GM18951 (cell line): ENCODE data around the gene NMRK2.
"Not testable (repeated sequence)": the region's sequence is repeated elsewhere in the genome, so short reads cannot be mapped to it uniquely, and the experiment has no call there.

Experiments used
- POLR2A ChIP-seq: IDR thresholded peaks from 4 replicates; pipeline ENCODE4 v1.6.1; 2011; ENCODE audit warnings: mild to moderate bottlenecking; ENCODE audit not compliant: insufficient read length, insufficient read depth; ENCODE audit errors: extremely low read depth
- in situ Hi-C: fragments of 300-500 bp; cut with MboI; formaldehyde crosslinking; loops from one replicate; pipeline ENCODE4 v1.12.0; 2022; ENCODE audit warnings: low sequenced_read_pairs, mixed read lengths, inconsistent platforms; ENCODE audit not compliant: unreplicated experiment

Gene NMRK2

GRCh38 chr19:3908266-3909054, 24.4 kb upstream of the NMRK2 start:
- no peak for TF ChIP-seq POLR2A
- in situ Hi-C loops, result no loop called here

- in situ Hi-C loops, result no loop called here
Observed at GRCh38 chr19:3910105-3910504, 22.8 kb upstream of the NMRK2 start.

GRCh38 chr19:3914199-3914598, 18.7 kb upstream of the NMRK2 start:
- TF ChIP-seq POLR2A, result no peak
- in situ Hi-C loops, result no loop called here

More at GRCh38 chr19:3910105-3910504, 22.8 kb upstream of the NMRK2 start:
- TF ChIP-seq POLR2A, result no peak

DNA sequence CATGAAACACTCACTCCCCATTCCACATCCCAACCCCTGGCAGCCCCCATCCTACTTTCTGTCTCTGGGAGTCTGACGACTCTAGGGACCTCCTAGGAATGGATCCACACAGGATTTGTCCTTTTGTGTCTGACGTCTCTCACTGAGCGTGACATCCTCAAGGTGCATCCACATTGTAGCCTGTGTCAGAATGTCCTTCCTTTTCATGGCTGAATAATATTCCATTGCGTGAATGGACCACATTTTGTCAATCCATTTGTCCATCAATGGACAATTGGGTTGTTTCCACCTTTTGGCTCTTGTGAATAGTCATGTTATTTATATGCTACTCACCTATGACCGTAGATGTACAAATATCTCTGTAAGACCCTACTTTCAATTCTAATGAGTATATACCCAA, 16.8 kb upstream of the NMRK2 start:
- TF ChIP-seq POLR2A, result no peak
- in situ Hi-C loops, result no loop called here

DNA sequence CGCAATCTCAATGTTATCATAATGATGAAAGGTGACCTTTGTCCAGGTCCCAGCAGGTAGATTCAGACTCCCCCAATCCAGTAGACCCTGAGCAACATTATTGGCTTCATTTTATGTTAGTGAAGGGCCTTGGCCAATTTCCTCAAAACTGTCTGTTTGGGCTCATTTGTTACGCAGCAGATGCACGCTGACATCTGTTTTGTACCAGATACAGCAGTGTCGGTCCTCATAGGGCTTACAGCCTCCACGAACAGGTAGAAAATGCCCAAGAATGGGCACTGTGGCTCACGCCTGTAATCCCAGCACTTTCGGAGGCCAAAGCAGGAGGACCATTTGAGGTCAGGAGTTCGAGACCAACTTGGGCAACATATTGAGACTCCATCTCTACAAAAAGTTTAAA, 13.1 kb upstream of the NMRK2 start:
- no peak for TF ChIP-seq POLR2A
- in situ Hi-C loops, result no loop called here

DNA sequence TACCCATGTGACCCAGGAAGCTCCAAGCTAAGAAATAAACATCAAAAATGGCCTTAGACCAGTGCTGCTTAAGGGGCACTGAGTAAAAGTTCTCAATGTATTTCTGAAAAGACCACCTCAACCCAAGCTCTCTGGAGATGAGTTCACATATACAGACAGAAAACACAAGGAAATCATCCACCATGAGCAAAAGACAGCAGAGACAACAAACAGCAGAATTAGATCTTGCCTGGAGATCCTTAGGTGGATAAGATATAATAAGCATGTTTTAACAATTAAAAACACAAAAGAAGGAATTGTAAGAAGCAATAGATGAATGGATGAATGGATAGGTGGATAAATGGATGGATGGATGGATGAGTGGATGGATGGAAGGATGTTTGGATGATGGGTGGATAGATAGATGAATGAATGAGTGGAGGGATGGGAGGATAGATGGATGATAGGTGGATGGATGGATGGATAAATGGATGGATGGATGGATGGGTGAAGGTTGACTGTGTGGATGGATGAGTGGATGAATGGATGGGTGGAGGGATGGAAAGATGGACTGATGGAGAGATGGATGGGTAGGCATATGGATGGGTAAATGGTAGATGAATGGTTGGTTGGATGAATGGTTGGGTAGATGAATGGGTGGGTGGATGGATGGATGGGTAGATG, 9.6 kb upstream of the NMRK2 start:
- in situ Hi-C loops, result no loop called here
- no peak for TF ChIP-seq POLR2A

DNA sequence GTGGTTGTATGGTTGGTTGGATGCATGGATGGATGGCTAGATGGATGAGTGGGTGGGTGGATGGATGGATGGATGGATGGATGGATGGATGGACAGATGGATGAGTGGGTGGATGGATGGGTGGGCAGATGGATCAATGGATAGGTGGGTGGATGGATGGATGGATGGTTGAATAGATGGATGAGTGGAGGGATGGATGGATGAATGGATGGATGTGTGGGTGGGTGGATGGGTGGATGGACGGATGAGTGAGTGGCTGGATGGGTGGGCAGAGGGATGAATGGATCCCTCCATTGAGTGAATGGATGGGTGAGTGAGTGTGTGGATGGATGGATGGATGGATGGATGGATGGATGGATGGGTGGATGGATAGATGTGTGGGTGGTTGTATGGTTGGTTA, 9.0 kb upstream of the NMRK2 start:
- in situ Hi-C loops, result no loop called here
- no peak for TF ChIP-seq POLR2A

- in situ Hi-C loops, result no loop called here
- no peak for TF ChIP-seq POLR2A
Observed at GRCh38 chr19:3931041-3931440, 1.8 kb upstream of the NMRK2 start.

GRCh38 chr19:3936506-3937442, 3.9 kb downstream of the NMRK2 start:
- TF ChIP-seq POLR2A, result no peak
- in situ Hi-C loops, result no loop called here

GRCh38 chr19:3938300-3938950, 5.6 kb downstream of the NMRK2 start:
- in situ Hi-C loops, result not testable (repeated sequence)

- in situ Hi-C loops, result no loop called here
- no peak for TF ChIP-seq POLR2A
Observed at GRCh38 chr19:3942790-3943409, 10.0 kb downstream of the NMRK2 start.

GRCh38 chr19:3944018-3944721, 11.3 kb downstream of the NMRK2 start:
- no peak for TF ChIP-seq POLR2A
- in situ Hi-C loops, result no loop called here
